SU-DHL-6 (cell line): ENCODE results near the gene GNL2.

ENCODE experiments used
- EZH2phosphoT487 ChIP-seq: fragments of 200-600 bp; sonication (generic), shearing (Covaris generic); conservative IDR thresholded peaks from 2 replicates; pipeline ENCODE4 v1.6.1; 2018; ENCODE audit warnings: mild to moderate bottlenecking, antibody characterized with exemption, low read length, moderate library complexity, mixed read lengths
- TF ChIP-seq, protein P1 (sequence below): fragments of 200-600 bp; sonication (generic); IDR thresholded peaks from one replicate; pipeline ENCODE4 v1.5.1; 2017; ENCODE audit warnings: antibody characterized with exemption, mild to moderate bottlenecking, low read length, moderate library complexity; ENCODE audit not compliant: insufficient read depth, poor library complexity, severe bottlenecking

- TF ChIP-seq, protein P1, sequence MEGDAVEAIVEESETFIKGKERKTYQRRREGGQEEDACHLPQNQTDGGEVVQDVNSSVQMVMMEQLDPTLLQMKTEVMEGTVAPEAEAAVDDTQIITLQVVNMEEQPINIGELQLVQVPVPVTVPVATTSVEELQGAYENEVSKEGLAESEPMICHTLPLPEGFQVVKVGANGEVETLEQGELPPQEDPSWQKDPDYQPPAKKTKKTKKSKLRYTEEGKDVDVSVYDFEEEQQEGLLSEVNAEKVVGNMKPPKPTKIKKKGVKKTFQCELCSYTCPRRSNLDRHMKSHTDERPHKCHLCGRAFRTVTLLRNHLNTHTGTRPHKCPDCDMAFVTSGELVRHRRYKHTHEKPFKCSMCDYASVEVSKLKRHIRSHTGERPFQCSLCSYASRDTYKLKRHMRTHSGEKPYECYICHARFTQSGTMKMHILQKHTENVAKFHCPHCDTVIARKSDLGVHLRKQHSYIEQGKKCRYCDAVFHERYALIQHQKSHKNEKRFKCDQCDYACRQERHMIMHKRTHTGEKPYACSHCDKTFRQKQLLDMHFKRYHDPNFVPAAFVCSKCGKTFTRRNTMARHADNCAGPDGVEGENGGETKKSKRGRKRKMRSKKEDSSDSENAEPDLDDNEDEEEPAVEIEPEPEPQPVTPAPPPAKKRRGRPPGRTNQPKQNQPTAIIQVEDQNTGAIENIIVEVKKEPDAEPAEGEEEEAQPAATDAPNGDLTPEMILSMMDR, result no peak
- no peak for TF ChIP-seq EZH2phosphoT487
Observed at GRCh38 chr1:37588939-37589338, 6.8 kb downstream of the GNL2 start.
